Posterior cingulate gyrus (tissue), 11 donors: ENCODE data around the gene ZNF320.
A peak's percentile ranks its signal among the peaks of the same experiment; 100 is the strongest.
"Not testable (repeated sequence)": the region's sequence is repeated elsewhere in the genome, so short reads cannot be mapped to it uniquely, and the experiment has no call there.

Experiments
- DNase-seq, 10 donors: peaks; one replicate each; pipeline versions ENCODE4 v3.0.0 to v3.0.0-alpha.2; 2020 to 2021; ENCODE audit warnings: mixed read lengths in 3 of 10
- intact Hi-C: fragments of 100-400 bp; cut with DNase I; formaldehyde crosslinking; loops from one replicate; pipeline ENCODE4 v1.15.1; 2023

Gene ZNF320

DNA sequence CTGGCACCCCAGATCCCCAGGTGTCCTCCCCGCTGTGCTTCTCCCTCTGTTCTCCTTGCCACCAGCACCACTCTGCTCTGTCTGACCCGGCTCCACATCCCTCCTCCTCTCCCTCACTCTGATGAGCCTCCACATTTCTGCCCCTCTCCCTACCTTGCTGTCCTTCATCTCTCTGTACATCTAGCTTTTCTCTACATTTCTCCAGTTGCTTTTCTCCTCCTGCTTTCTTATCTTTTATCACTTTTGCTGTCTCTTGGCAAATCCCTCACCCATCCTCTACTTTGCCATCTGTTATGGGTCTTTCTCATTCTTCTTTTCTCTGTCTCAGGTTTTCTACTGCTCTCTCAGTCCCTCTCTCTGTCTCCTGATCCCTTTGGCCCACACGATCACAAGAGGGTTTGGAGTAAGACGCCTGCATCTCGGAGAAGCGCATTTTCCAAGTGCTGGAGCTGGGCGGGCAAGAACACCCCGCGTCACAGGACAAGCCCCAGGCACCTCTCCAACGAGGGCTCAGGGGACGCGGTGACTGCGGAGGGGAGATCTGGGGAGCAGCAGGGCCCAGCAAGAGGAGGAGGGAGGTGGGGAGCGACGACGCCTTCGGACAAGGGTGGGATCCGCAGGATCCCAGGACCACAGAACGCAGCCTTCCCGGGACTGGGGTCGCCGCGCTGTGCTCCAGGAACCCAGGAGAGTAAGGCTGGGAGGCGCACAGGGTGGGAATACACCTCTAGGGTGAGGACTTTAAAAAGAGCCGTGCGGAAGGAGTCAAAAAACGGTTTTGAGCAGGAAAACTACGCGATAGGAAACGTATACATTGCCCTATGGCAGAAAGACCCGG, 40.7 kb downstream of the ZNF320 start:
- DNase-seq, result peak in 1 of 10 donors; percentile 73
- intact Hi-C loops, result not testable (repeated sequence)
